ENCODE results near the gene CAPSL. TPM values are rescaled to one million over a fixed set of nuclear protein-coding genes. Genes with fewer than 3 reads are reported as not detected.

Gene CAPSL
- total and polyA plus RNA-seq, 9 of the 15 experiments (the other 6 are each of a cell fraction or from before 2014, with no cell fraction given), result not detected

- ATAC-seq (no peak), DNase-seq (ENCODE audit: extremely low read depth in 1 of 4, low spot score in 3 of 4) (no peak), FAIRE-seq (no peak)
- no TSS peak for BruUV-seq (replicated peaks)
- in situ Hi-C loops (cut with MboI) (no loop called here), intact Hi-C loops (cut with micrococcal nuclease) (no loop called here)
- Histone ChIP-seq H3K36me3 (ENCODE audit: control insufficient read depth, insufficient read depth, low read length) (no peaks in the 10 kb centered on the region), H2AFZ (ENCODE audit: low read depth, low read length) (no peak overlapping the region), H3K9ac (ENCODE audit: insufficient read depth in 1 of 2, low read depth in 2 of 2, low read length in 2 of 2) (no peak overlapping the region), H3K4me3 (no peak overlapping the region), H3K27me3 (ENCODE audit: control insufficient read depth in 2 of 2, insufficient read depth in 2 of 2, low read length in 2 of 2) (no peaks in the 10 kb centered on the region), H3K79me2 (ENCODE audit: control insufficient read depth, insufficient read depth, low read length) (no peaks in the 10 kb centered on the region), H3K9me3 (replicated peaks; ENCODE audit: control insufficient read depth, insufficient read depth, low read depth, low read length) (no peaks in the 10 kb centered on the region), H3K27ac (ENCODE audit: extremely low read depth, low read depth, low read length) (no peak overlapping the region), H3K4me2 (ENCODE audit: insufficient read depth, low read length) (no peak overlapping the region), H3K9me1 (ENCODE audit: control insufficient read depth, insufficient read depth, low read length) (no peaks in the 10 kb centered on the region), H4K20me1 (replicated peaks; ENCODE audit: control insufficient read depth, insufficient read depth, low read length) (no peaks in the 10 kb centered on the region), H3K4me1 (replicated peaks in 1 of 2; ENCODE audit: control insufficient read depth in 2 of 2, insufficient read depth in 2 of 2, low read length in 2 of 2) (no peaks in the 10 kb centered on the region)
- TF ChIP-seq BCOR (IDR thresholded peaks at IDR 0.05), result no peak
- no peak for TF ChIP-seq BRF2 (IDR thresholded peaks at IDR 0.05; ENCODE audit: borderline replicate concordance, insufficient read depth, insufficient read length)
- no peak for TF ChIP-seq SMAD3 (CRISPR knock-in tag; conservative IDR thresholded peaks at IDR 0.05)
- no peak for TF ChIP-seq RHOXF2B (CRISPR knock-in tag; conservative IDR thresholded peaks at IDR 0.05)
- TF ChIP-seq ZC3H8 (IDR thresholded peaks at IDR 0.05), result no peak
- no peak for TF ChIP-seq DNMT1 (IDR thresholded peaks at IDR 0.05)
- POLR2A ChIA-PET, result no interaction called here
- CTCF ChIA-PET (ENCODE audit: low intra/inter-chr PET ratio), result no interaction called here
- 2% methylated on average over 2 of the region's 2 CpGs for WGBS (ENCODE audit: insufficient coverage, low coverage, missing lambda C conversion rate)
Observed at GRCh38 chr5:35877655-35878054, 60.8 kb downstream of the CAPSL start.

DNA sequence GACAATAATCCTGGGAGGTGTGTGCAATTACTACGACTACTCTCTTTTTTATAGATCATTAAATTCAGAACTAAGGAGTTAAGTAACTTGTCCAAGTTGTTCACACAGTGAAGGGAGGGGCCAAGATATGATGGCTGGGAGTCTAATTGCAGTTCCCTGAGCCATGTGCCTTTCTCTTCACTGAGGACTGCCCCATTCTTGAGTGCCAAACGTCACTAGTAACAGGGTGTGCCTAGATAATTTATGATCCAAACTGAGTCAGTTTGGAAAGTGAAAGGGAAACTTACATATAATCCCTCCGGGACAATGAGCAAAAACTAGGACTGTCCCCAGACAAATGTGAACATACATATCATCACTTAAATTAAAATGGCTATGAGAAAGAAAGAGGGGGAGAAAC, 61.5 kb downstream of the CAPSL start:
- intact Hi-C loops (cut with micrococcal nuclease), result no loop called here
- 0% methylated on average over 3 of the region's 3 CpGs for WGBS (ENCODE audit: insufficient coverage, low coverage, missing lambda C conversion rate)
- POLR2A ChIA-PET, result no interaction called here
- DNase-seq (ENCODE audit: extremely low read depth in 1 of 4, low spot score in 3 of 4) (no peak), FAIRE-seq (no peak), ATAC-seq (no peak)
- H3K79me2 ChIP-seq (ENCODE audit: control insufficient read depth, insufficient read depth, low read length), result no peaks in the 10 kb centered on the region
- H3K27ac ChIP-seq (ENCODE audit: extremely low read depth, low read depth, low read length), result no peak overlapping the region
- no peak overlapping the region for H3K4me2 ChIP-seq (ENCODE audit: insufficient read depth, low read length)
- H3K27me3 ChIP-seq (ENCODE audit: control insufficient read depth in 2 of 2, insufficient read depth in 2 of 2, low read length in 2 of 2), result no peaks in the 10 kb centered on the region
- H3K9me1 ChIP-seq (ENCODE audit: control insufficient read depth, insufficient read depth, low read length), result no peaks in the 10 kb centered on the region
- no peak overlapping the region for H3K9ac ChIP-seq (ENCODE audit: insufficient read depth in 1 of 2, low read depth in 2 of 2, low read length in 2 of 2)
- H2AFZ ChIP-seq (ENCODE audit: low read depth, low read length), result no peak overlapping the region
- no peak overlapping the region for H3K4me3 ChIP-seq
- CTCF ChIA-PET (ENCODE audit: low intra/inter-chr PET ratio), result no interaction called here
- H4K20me1 ChIP-seq (replicated peaks; ENCODE audit: control insufficient read depth, insufficient read depth, low read length), result no peaks in the 10 kb centered on the region
- no peaks in the 10 kb centered on the region for H3K4me1 ChIP-seq (replicated peaks in 1 of 2; ENCODE audit: control insufficient read depth in 2 of 2, insufficient read depth in 2 of 2, low read length in 2 of 2)
- no peaks in the 10 kb centered on the region for H3K9me3 ChIP-seq (replicated peaks; ENCODE audit: control insufficient read depth, insufficient read depth, low read depth, low read length)
- no TSS peak for BruUV-seq (replicated peaks)
- H3K36me3 ChIP-seq (ENCODE audit: control insufficient read depth, insufficient read depth, low read length), result no peaks in the 10 kb centered on the region
- in situ Hi-C loops (cut with MboI), result no loop called here
- no peak for TF ChIP-seq NELFE (IDR thresholded peaks at IDR 0.05; ENCODE audit: insufficient read depth, insufficient read length)
- peak; percentile 21 for TF ChIP-seq MEIS2 (IDR thresholded peaks at IDR 0.05; ENCODE audit: partially characterized antibody)
- TF ChIP-seq, protein P1, sequence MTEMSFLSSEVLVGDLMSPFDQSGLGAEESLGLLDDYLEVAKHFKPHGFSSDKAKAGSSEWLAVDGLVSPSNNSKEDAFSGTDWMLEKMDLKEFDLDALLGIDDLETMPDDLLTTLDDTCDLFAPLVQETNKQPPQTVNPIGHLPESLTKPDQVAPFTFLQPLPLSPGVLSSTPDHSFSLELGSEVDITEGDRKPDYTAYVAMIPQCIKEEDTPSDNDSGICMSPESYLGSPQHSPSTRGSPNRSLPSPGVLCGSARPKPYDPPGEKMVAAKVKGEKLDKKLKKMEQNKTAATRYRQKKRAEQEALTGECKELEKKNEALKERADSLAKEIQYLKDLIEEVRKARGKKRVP (CRISPR knock-in tag; IDR thresholded peaks at IDR 0.05), result no peak
- TF ChIP-seq ZBTB49 (CRISPR knock-in tag; IDR thresholded peaks at IDR 0.05; ENCODE audit: borderline replicate concordance), result no peak
